K562 (cell line): ENCODE measurements around the gene DOCK8. TPM values are rescaled to one million over a fixed set of nuclear protein-coding genes. Genes with fewer than 3 reads are reported as not detected.

ENCODE experiments used
- ATAC-seq: fragments of 200-7000 bp; cut with Tn5 transposase; 3 replicates; pipeline ENCODE4 v1.9.1; 2020; ENCODE audit warnings: moderate library complexity
- BruUV-seq: library from RNA; stranded (reverse); fragments of 400-500 nt; replicated peaks from 2 replicates; lab custom pipeline; 2021; lab: Mats Ljungman, UMichigan
- CTCF ChIA-PET: fragments of 300-600 bp; formaldehyde crosslinking; extraction: SDS; loops from one replicate; lab custom pipeline; 2021; ENCODE audit warnings: low intra/inter-chr PET ratio; lab: Yijun Ruan, JAX
- POLR2A ChIA-PET: fragments of 300-600, 350-650 bp; sonication (Branson Sonifier 250); formaldehyde crosslinking; extraction: SDS; loops from one replicate; lab custom pipeline; 2021; ENCODE audit warnings: antibody characterized with exemption, inconsistent platforms; lab: Yijun Ruan, JAX
- DNase-seq, 4 experiments: peaks; one replicate each; pipeline versions ENCODE4 v3.0.0 to v3.0.0-alpha.2; 2011 to 2018; ENCODE audit warnings: low spot score in 3 of 4, mixed read lengths in 3 of 4; ENCODE audit errors: extremely low read depth in 1 of 4
- FAIRE-seq: peaks from 2 replicates; lab custom pipeline; 2011; peaks lifted over from hg19 to GRCh38; lab: Jason Lieb, UNC
- H2AFZ ChIP-seq: 2 replicates; pipeline ENCODE4 v1.6.0; 2011; ENCODE audit warnings: low read depth, low read length, control low read depth, inconsistent platforms
- H3K27ac ChIP-seq: fragments of 200-600 bp; 3 replicates; pipeline ENCODE4 v1.8.0; 2011; ENCODE audit warnings: low read depth, mild to moderate bottlenecking, control low read depth, inconsistent platforms, low read length, moderate library complexity, mixed read lengths; ENCODE audit errors: extremely low read depth
- H3K27me3 ChIP-seq, 2 experiments: fragments of 300-600 bp in 1 of 2; 2 replicates in 1 of 2; 3 replicates in 1 of 2; pipeline versions ENCODE4 v1.6.0 to v1.8.0; 2011; ENCODE audit warnings: inconsistent platforms in 2 of 2, low read length in 2 of 2, mild to moderate bottlenecking in 1 of 2, mixed read lengths in 1 of 2, moderate library complexity in 1 of 2; ENCODE audit not compliant: control insufficient read depth in 2 of 2, insufficient read depth in 2 of 2
- H3K36me3 ChIP-seq: fragments of 300-600 bp; 3 replicates; pipeline ENCODE4 v1.8.0; 2011; ENCODE audit warnings: mild to moderate bottlenecking, low read length, inconsistent platforms; ENCODE audit not compliant: control insufficient read depth, insufficient read depth
- H3K4me1 ChIP-seq, 2 experiments: fragments of 200-600 bp in 1 of 2; replicated peaks in 1 of 2; 2 replicates in 1 of 2; 3 replicates in 1 of 2; pipeline versions ENCODE4 v1.5.1 to v1.8.0; 2011; ENCODE audit warnings: inconsistent platforms in 2 of 2, low read length in 2 of 2, mild to moderate bottlenecking in 1 of 2, mixed read lengths in 1 of 2, moderate library complexity in 1 of 2; ENCODE audit not compliant: control insufficient read depth in 2 of 2, insufficient read depth in 2 of 2
- H3K4me2 ChIP-seq: 2 replicates; pipeline ENCODE4 v1.6.1; 2011; ENCODE audit warnings: low read length, control low read depth, inconsistent platforms, mixed read lengths; ENCODE audit not compliant: insufficient read depth
- H3K4me3 ChIP-seq: fragments of 200-600 bp; sonication (generic), shearing (Covaris generic); 2 replicates; pipeline ENCODE4 v1.5.1; 2016; ENCODE audit warnings: control low read depth, inconsistent platforms
- H3K79me2 ChIP-seq: fragments of 200-600 bp; 3 replicates; pipeline ENCODE4 v1.8.0; 2011; ENCODE audit warnings: low read length, inconsistent platforms; ENCODE audit not compliant: control insufficient read depth, insufficient read depth
- H3K9ac ChIP-seq, 2 experiments: 2 replicates each; pipeline versions ENCODE4 v1.6.0 to v1.6.1; 2011; ENCODE audit warnings: low read depth in 2 of 2, low read length in 2 of 2, control low read depth in 1 of 2, inconsistent platforms in 1 of 2, mild to moderate bottlenecking in 1 of 2, mixed read lengths in 1 of 2; ENCODE audit not compliant: insufficient read depth in 1 of 2
- H3K9me1 ChIP-seq: one replicate; pipeline ENCODE4 v1.6.0; 2011; ENCODE audit warnings: inconsistent platforms, mild to moderate bottlenecking, low read length, moderate library complexity; ENCODE audit not compliant: control insufficient read depth, insufficient read depth
- H3K9me3 ChIP-seq: replicated peaks from 2 replicates; pipeline ENCODE4 v1.5.1; 2011; ENCODE audit warnings: low read depth, low read length, inconsistent platforms; ENCODE audit not compliant: control insufficient read depth, insufficient read depth
- H4K20me1 ChIP-seq: replicated peaks from 2 replicates; pipeline ENCODE4 v1.6.1; 2011; ENCODE audit warnings: low read length, inconsistent platforms, mixed read lengths; ENCODE audit not compliant: control insufficient read depth, insufficient read depth
- CAMTA2 ChIP-seq: fragments of 250-450 bp; sonication (Bioruptor Pico); conservative IDR thresholded peaks from 2 replicates; pipeline ENCODE4 v1.5.1; 2022
- GATA2 ChIP-seq: sonication (generic); formaldehyde crosslinking; IDR thresholded peaks from 2 replicates; pipeline ENCODE4 v1.4.0; 2020; ENCODE audit warnings: mild to moderate bottlenecking, missing genetic modification reagents
- PHF21A ChIP-seq: fragments of 450-650 bp; IDR thresholded peaks from 2 replicates; pipeline ENCODE4 v1.6.1; 2017; ENCODE audit warnings: low read depth, borderline replicate concordance
- RBM15 ChIP-seq: fragments of 200-400 bp; formaldehyde crosslinking; IDR thresholded peaks from 2 replicates; pipeline ENCODE4 v1.6.1; 2018; ENCODE audit warnings: mild to moderate bottlenecking, low read length, moderate library complexity; ENCODE audit not compliant: insufficient read depth
- XRCC4 ChIP-seq: IDR thresholded peaks from one replicate; pipeline ENCODE4 v1.6.1; 2011; ENCODE audit not compliant: insufficient read depth, insufficient read length; ENCODE audit errors: extremely low read depth
- ZFPM2 ChIP-seq: fragments of 250-450 bp; sonication (Bioruptor Pico); IDR thresholded peaks from 2 replicates; pipeline ENCODE4 v1.5.1; 2022; ENCODE audit warnings: mild to moderate bottlenecking
- WGBS: fragments of 100-300 bp; shearing (Covaris generic); methylation state at CpG from one replicate; pipeline ENCODE4 v1.1.6; 2016; ENCODE audit warnings: low coverage, mixed read lengths; ENCODE audit not compliant: insufficient coverage; ENCODE audit errors: missing lambda C conversion rate; 5-methylcytosine and 5-hydroxymethylcytosine counted together
- in situ Hi-C: fragments of 300-500 bp; cut with MboI; formaldehyde crosslinking; loops from 4 replicates; pipeline ENCODE4 v1.15.0; 2018; ENCODE audit warnings: inconsistent platforms, mixed read lengths
- intact Hi-C: fragments of 100-400 bp; cut with micrococcal nuclease; formaldehyde crosslinking; loops from 2 replicates; pipeline ENCODE4 v1.14.2; 2022
- polyA plus RNA-seq, 8 experiments: library from polyadenylated mRNA; depleted of rRNA in 4 of 8; stranded (reverse) in 5 of 8; unstranded in 3 of 8; fragments of >200 nt; fragmentation: Nextera tagmentation in 2 of 8; fragmentation: Illumina TruSeq in 1 of 8; extraction: Ambion mirVana in 2 of 8; extraction: Trizol in 1 of 8; gene quantifications; 2 replicates each; pipeline versions ENCODE4 v1.2.1 to v1.2.3, GENCODE V29; 2011 to 2014; ENCODE audit warnings: inconsistent platforms in 1 of 8, missing spikeins in 1 of 8
- total RNA-seq, 7 experiments: library from RNA; depleted of rRNA in 6 of 7; stranded (reverse); fragments of >200 nt in 6 of 7; fragmentation: Illumina TruSeq in 2 of 7; extraction: Trizol in 2 of 7; gene quantifications; 2 replicates each; pipeline versions ENCODE4 v1.2.1 to v1.2.3, GENCODE V29; 2011 to 2021; ENCODE audit warnings: low replicate concordance in 1 of 7
- TF ChIP-seq, protein P1 (sequence below), 2 experiments: fragments of 250-450 bp in 1 of 2; fragments of 450-650 bp in 1 of 2; sonication (Bioruptor Pico) in 1 of 2; IDR thresholded peaks; 2 replicates each; pipeline versions ENCODE4 v1.6.1 to v1.8.0; 2016 to 2021; ENCODE audit warnings: mild to moderate bottlenecking in 2 of 2, moderate library complexity in 2 of 2, missing compliant biosample characterization in 1 of 2, missing genetic modification characterization in 1 of 2
- TF ChIP-seq, protein P2 (sequence below): fragments of 450-650 bp; IDR thresholded peaks from 2 replicates; pipeline ENCODE4 v1.7.1; 2018; ENCODE audit warnings: mild to moderate bottlenecking, low read depth; ENCODE audit not compliant: partially characterized antibody
- TF ChIP-seq, protein P3 (sequence below), 2 experiments: fragments of 450-650 bp; IDR thresholded peaks; 2 replicates each; pipeline ENCODE4 v1.6.1; 2018; ENCODE audit warnings: mild to moderate bottlenecking in 2 of 2, low read depth in 1 of 2; ENCODE audit not compliant: partially characterized antibody in 2 of 2

The DOCK8 gene
- total and polyA plus RNA-seq, 9 of the 15 experiments (the other 6 are each of a cell fraction or from before 2014, with no cell fraction given), result 14.4 to 53.8 (median 25.1) TPM

DNA sequence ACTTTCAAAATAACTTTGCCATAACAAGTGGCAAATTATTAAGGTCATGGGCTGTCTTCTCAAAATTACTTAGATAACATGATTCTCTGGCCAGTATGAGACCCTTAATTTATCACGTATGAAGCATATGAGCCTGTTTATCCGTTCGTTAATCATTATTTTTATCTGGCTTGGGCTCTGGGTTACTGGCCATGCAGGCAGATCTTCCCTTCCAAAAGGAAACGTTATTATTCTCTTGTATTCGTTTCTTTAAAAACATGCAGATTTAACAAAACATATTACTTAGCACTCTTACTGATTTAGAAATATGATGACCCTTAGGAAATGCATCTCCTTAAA lies 148.6 kb downstream of the DOCK8 start (continued):
- TF ChIP-seq ZFPM2 (CRISPR knock-in tag), result no peak
- no peak for TF ChIP-seq GATA2 (CRISPR knock-in tag)

DNA sequence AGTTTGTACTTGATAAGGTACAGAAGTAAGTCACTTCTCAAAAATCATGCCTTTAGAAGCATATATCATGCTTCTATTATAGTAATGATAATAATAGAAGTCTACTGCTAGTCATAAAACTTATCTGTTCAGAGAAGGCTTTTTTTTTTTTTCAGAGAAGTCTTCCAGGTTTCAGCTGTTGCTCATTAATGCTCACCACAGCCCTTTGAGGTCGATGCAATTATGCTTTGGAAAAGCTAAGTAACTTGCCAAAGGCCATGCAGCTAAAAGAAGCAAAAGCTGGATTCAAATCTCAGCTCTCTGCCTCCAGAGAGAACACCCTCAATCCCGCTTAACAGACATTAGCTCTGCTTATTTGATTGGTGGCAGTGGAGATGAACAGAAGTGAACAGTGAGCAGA lies 150.8 kb downstream of the DOCK8 start:
- no peak for FAIRE-seq
- WGBS, result 59% methylated on average over 2 of the region's 2 CpGs
- intact Hi-C loops, result no loop called here
- TF ChIP-seq, protein P1, sequence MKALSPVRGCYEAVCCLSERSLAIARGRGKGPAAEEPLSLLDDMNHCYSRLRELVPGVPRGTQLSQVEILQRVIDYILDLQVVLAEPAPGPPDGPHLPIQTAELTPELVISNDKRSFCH (CRISPR knock-in tag; IDR thresholded peaks at IDR 0.05), result no peak
- TF ChIP-seq, protein P1 (tag; IDR thresholded peaks at IDR 0.05), result no peak
- TF ChIP-seq RBM15 (no peak), CAMTA2 (no peak), PHF21A (no peak), XRCC4 (no peak)
- TF ChIP-seq, protein P2, sequence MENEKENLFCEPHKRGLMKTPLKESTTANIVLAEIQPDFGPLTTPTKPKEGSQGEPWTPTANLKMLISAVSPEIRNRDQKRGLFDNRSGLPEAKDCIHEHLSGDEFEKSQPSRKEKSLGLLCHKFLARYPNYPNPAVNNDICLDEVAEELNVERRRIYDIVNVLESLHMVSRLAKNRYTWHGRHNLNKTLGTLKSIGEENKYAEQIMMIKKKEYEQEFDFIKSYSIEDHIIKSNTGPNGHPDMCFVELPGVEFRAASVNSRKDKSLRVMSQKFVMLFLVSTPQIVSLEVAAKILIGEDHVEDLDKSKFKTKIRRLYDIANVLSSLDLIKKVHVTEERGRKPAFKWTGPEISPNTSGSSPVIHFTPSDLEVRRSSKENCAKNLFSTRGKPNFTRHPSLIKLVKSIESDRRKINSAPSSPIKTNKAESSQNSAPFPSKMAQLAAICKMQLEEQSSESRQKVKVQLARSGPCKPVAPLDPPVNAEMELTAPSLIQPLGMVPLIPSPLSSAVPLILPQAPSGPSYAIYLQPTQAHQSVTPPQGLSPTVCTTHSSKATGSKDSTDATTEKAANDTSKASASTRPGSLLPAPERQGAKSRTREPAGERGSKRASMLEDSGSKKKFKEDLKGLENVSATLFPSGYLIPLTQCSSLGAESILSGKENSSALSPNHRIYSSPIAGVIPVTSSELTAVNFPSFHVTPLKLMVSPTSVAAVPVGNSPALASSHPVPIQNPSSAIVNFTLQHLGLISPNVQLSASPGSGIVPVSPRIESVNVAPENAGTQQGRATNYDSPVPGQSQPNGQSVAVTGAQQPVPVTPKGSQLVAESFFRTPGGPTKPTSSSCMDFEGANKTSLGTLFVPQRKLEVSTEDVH, result no peak
- TF ChIP-seq, protein P3, sequence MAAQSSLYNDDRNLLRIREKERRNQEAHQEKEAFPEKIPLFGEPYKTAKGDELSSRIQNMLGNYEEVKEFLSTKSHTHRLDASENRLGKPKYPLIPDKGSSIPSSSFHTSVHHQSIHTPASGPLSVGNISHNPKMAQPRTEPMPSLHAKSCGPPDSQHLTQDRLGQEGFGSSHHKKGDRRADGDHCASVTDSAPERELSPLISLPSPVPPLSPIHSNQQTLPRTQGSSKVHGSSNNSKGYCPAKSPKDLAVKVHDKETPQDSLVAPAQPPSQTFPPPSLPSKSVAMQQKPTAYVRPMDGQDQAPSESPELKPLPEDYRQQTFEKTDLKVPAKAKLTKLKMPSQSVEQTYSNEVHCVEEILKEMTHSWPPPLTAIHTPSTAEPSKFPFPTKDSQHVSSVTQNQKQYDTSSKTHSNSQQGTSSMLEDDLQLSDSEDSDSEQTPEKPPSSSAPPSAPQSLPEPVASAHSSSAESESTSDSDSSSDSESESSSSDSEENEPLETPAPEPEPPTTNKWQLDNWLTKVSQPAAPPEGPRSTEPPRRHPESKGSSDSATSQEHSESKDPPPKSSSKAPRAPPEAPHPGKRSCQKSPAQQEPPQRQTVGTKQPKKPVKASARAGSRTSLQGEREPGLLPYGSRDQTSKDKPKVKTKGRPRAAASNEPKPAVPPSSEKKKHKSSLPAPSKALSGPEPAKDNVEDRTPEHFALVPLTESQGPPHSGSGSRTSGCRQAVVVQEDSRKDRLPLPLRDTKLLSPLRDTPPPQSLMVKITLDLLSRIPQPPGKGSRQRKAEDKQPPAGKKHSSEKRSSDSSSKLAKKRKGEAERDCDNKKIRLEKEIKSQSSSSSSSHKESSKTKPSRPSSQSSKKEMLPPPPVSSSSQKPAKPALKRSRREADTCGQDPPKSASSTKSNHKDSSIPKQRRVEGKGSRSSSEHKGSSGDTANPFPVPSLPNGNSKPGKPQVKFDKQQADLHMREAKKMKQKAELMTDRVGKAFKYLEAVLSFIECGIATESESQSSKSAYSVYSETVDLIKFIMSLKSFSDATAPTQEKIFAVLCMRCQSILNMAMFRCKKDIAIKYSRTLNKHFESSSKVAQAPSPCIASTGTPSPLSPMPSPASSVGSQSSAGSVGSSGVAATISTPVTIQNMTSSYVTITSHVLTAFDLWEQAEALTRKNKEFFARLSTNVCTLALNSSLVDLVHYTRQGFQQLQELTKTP (IDR thresholded peaks at IDR 0.05; ENCODE audit: low read depth in 1 of 2, partially characterized antibody in 2 of 2), result no peak

More for the DNA sequence above, 150.8 kb downstream of the DOCK8 start:
- in situ Hi-C loops, result no loop called here
- H2AFZ ChIP-seq, result no peak overlapping the region
- H3K4me2 ChIP-seq, result no peak overlapping the region
- BruUV-seq, result no TSS peak
- H3K9ac ChIP-seq, result no peak overlapping the region
- ChIA-PET POLR2A (no interaction called here), CTCF (no interaction called here)
- no peaks in the 10 kb centered on the region for H4K20me1 ChIP-seq
- ATAC-seq (no peak), DNase-seq (no peak)
- H3K9me1 ChIP-seq, result no peaks in the 10 kb centered on the region
- H3K27ac ChIP-seq, result no peak overlapping the region
- H3K9me3 ChIP-seq, result no peaks in the 10 kb centered on the region
- H3K36me3 ChIP-seq, result peaks cover 48% of the 10 kb centered on the region; the same call in 2 of the 3 replicates
- H3K4me1 ChIP-seq, result no peaks in the 10 kb centered on the region
- no peaks in the 10 kb centered on the region for H3K79me2 ChIP-seq
- no peaks in the 10 kb centered on the region for H3K27me3 ChIP-seq
- no peak overlapping the region for H3K4me3 ChIP-seq
